Renal pelvis (tissue), 4 donors: Measurements from ENCODE around the gene MICU2. TPM values are rescaled to one million over a fixed set of nuclear protein-coding genes. Genes with fewer than 3 reads are reported as not detected.
"Not testable (repeated sequence)": the region's sequence is repeated elsewhere in the genome, so short reads cannot be mapped to it uniquely, and the experiment has no call there.

Experiments
- DNase-seq: peaks from one replicate; pipeline ENCODE4 v3.0.0-alpha.2; 2013
- polyA plus RNA-seq, 3 donors: library from polyadenylated mRNA; unstranded; fragments of 120-200 nt; gene quantifications; one replicate each; pipeline ENCODE4 v1.2.1, GENCODE V29; 2013; ENCODE audit not compliant: insufficient read length in 3 of 3

MICU2 gene
- polyA plus RNA-seq, 3 donors, result 88.6 to 98.1 (median 94.3) TPM

GRCh38 chr13:21553261-21553660, 50.7 kb downstream of the MICU2 start:
- DNase-seq, result not testable (repeated sequence)

- DNase-seq, result no peak
Observed at GRCh38 chr13:21550918-21551317, 53.1 kb downstream of the MICU2 start.

DNA sequence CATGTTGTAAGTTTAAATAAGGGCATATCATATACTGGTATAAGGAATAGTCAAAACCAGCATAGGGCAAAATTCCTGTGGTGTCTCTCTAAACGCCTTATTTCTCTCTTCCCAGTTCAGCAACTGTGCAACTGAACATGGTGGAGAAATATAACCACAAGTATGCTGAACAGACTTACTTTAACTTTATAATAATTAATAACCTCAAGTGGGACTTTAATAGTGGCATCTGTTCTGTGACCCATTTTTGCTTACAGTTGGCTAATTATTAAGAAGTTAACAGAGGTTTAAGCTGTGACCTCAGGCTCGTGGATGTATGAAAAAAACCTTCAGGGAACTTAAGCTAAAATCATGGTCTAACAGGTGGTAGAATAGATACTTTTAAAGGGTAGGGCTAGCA, 54.3 kb downstream of the MICU2 start:
- no peak for DNase-seq

DNA sequence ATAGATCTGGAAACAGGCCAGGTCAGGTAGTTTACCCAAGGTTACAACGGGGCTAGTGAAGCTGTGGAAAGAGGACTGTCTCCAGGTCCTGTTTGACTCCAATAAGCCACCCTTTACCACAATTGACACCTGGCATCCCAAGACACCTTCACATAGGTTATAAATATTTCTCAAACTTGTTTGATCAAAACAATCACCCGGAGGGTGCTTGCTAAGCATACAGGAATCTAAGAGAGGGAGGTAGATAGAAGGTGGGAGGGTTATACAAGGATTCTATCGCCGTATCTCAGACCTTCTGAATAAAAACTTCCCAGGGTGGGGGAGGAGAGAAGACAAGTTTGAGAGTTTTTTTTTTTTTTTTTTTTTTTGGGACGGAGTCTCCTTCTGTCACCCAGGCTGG, 55.4 kb downstream of the MICU2 start:
- no peak for DNase-seq

DNA sequence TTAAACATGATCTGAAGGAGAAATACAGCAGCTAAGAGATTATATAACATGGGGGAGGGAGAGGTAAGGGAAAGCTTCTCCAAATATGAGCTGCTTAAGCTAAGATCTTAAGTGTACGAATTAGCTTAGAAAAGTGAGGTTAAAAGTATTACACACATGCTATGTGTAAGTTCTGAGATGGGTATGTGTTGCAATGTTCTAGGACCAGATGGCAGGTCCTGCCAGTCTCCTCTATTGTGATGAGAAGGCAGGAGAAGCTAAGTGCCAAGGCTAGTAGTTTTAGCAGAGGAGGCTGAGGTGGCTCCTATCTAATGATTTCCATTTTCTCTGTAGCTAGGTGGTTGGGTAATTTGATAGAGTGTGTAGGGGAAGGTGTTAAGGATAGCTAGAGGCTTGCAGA, 57.6 kb downstream of the MICU2 start:
- no peak for DNase-seq

DNA sequence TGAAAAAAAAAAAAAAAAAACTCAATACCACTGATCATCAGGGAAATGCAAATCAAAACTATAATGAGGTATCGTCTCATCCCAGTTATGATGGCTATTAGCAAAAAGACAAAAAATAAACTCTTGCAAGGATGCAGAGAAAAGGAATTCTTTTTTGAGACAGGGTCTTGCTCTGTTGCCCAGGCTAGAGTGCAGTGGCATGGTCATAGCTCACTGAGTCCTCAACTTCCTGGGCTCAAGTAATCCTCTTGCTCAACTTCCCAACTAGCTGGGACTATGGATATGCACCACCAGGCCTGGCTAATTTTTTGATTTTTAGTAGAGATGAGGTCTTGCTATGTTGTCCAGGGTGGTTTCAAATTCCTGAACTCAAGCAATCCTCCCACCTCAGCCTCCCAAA, 59.5 kb downstream of the MICU2 start:
- no peak for DNase-seq

- DNase-seq, result no peak
Observed at GRCh38 chr13:21542563-21542962, 61.4 kb downstream of the MICU2 start.

- DNase-seq, result no peak
Observed at GRCh38 chr13:21541980-21542379, 62.0 kb downstream of the MICU2 start.

GRCh38 chr13:21541271-21541670, 62.7 kb downstream of the MICU2 start:
- no peak for DNase-seq

DNA sequence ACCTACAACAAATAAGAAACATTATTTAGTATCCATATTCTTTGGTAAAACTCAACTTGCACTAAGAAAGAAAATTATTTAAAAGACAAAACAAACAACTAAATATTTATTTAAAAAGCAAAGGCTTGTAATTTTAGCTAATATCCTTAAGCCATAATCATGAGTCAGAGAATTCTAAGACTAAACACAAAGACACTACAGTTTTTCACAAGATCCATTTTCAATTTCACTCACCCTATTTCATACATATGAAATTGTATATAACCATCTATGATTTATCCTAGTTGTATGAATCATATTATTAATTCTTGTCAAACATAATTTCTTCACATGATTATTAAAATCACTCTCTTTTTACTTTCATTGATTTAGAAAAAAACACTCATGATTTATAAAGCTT, 64.3 kb downstream of the MICU2 start:
- no peak for DNase-seq

GRCh38 chr13:21538753-21539152, 65.2 kb downstream of the MICU2 start:
- no peak for DNase-seq

- DNase-seq, result no peak
Observed at GRCh38 chr13:21538280-21538679, 65.7 kb downstream of the MICU2 start.

DNA sequence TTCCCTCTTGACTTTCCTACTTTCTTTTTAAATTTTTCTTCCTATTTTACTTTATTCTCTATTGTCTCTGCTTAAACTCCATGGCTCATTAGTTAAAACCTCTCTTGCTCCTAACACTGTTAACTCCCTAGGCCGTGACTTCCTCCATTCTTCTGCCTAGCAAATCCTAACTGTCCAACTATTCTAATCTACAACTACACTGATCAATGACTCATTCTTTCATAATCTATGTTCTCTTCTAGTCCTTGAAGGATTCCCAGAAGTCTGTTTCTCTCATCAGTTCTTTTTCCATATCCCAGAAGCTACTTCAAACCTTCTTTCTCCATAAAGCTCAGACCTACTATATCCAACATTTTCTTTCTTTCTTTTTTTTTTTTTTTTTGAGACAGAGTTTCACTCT, 66.9 kb downstream of the MICU2 start:
- no peak for DNase-seq

GRCh38 chr13:21534760-21535159, 69.2 kb downstream of the MICU2 start:
- DNase-seq, result no peak

DNA sequence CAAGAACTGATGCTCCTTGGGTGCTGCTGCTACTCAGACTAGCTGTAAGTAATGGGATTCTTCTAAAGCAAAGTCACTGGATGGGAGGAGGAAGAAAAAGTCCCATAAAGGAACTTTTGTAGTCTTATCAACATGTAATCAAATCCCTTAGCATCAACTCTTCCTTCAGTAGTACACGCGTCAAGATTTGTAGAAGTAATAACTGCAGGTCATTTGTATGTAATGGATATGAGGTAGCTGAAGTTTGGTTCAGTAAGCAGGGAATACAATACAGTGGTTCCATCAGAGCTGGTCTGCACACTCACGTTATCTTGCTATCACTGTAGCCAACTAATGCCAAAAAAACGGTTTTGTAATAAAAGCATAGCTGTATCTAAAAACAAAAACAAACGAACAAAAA, 72.5 kb downstream of the MICU2 start:
- DNase-seq, result peak; percentile 41

- DNase-seq, result no peak
Observed at GRCh38 chr13:21530656-21531055, 73.3 kb downstream of the MICU2 start.

DNA sequence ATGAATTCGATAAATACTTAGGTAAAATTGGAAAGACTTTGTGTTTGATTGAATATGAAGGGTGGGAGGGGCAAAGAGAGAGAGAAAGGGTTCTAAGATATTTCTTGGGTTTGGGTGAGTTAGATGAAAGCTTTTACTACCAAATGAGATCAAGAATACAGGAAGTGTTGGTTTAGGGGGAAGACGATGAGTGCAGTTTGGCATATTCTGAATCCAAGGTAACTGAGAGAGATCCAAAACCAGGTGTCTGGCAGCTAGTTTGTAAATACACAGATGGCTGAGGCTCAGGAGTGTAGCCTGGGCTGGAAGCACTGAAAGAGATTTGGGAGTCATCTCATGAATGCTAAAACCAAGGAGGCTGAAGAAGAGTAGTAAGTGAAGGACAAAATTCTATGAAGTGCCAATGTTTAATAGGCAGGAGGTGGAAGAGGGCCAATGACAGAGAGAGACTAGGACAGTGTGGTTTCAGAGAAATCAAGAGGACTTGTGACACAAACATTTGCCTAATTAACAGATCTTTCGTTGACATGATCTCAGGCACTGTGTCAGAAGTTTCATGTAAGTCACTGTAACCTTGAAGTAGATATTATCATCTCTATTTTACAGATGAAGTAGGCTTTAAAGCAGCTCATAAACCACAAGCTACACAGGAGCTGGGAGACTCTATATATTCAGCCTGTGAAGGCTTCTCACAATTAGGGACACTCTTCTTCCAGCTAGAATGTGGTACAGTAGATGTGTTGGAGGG, 74.7 kb downstream of the MICU2 start:
- DNase-seq, result no peak

GRCh38 chr13:21528616-21529015, 75.4 kb downstream of the MICU2 start:
- no peak for DNase-seq

GRCh38 chr13:21526707-21527540, 77.0 kb downstream of the MICU2 start:
- no peak for DNase-seq

DNA sequence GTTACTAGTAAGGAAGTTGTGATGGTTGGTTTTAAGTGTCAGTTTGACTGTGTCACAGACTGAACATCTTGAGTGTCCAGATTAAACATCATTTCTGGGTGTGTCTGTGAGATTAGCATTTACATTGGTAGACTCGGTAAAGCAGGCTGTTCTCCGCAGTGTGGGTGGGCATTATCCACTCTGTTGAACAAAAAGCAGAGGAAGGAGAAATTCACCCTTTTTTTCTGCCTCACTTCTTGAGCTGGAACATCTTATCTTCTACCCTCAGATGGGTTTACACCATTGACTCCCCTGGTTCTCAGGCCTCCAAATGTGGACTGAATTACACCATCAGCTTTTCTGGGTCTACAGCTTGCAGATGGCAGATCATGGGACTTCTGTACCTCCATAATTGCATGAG, 81.1 kb downstream of the MICU2 start:
- no peak for DNase-seq

GRCh38 chr13:21522130-21522529, 81.8 kb downstream of the MICU2 start:
- no peak for DNase-seq

DNA sequence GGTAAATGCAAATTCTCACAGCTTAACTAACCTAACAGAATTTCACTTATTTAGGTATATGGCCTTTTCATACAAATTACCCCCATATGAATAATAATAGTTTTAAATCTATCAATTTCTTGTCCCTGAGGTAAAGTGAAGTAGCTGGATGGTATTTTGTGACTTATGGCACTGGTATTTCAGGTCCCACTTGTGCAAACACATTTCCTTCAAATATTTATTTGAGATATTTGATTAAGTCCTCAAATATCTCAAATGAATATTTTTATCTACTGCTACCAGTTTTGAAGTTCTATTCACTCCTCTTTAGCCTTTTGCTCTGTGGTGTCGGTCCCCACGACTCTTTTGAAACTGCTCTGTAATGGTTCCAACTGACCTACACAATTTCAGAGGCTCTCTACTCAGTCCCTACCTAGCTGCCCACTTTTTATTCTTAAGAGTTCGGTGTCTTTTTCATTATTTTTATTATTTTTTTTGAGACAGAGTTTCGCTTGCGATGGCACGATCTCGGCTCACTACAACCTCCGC, 85.3 kb downstream of the MICU2 start:
- DNase-seq, result no peak

DNA sequence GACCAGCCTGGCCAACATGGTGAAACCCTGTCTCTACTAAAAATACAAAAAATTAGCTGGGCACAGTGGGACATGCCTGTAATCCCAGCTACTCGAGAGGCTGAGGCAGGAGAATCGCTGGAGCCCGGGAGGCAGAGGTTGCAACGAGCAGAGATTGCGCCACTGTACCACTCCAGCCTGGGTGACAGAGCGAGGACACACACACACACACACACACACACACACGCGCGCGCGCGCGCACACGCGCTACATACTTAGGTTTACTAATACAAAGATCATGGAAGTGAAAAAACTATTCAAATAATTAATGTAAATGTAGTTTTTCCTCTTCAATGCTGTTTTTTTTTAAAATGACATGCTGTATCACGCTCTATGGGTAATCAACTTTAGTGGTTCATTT, 86.4 kb downstream of the MICU2 start:
- no peak for DNase-seq
